Dendritic cell treated with granulocyte-macrophage colony-stimulating factor and Interleukin-4, amounts not matched to agents 40 ng/mL and 50 ng/mL, for 4 days (primary cell): Measurements from ENCODE around the gene FHL5.
"Not testable (repeated sequence)": the region's sequence is repeated elsewhere in the genome, so short reads cannot be mapped to it uniquely, and the experiment has no call there.

Source experiments
- H3K27ac Mint-ChIP-seq: one replicate; pipeline ENCODE4 v1.8.0; 2022; ENCODE audit warnings: mild to moderate bottlenecking, mixed read lengths
- H3K27me3 Mint-ChIP-seq: one replicate; pipeline ENCODE4 v1.8.0; 2022; ENCODE audit warnings: mild to moderate bottlenecking, mixed read lengths
- H3K36me3 Mint-ChIP-seq: one replicate; pipeline ENCODE4 v1.8.0; 2022; ENCODE audit warnings: low read depth, mixed read lengths
- H3K4me1 Mint-ChIP-seq: one replicate; pipeline ENCODE4 v1.8.0; 2022; ENCODE audit warnings: low read depth, mixed read lengths
- H3K4me3 Mint-ChIP-seq: one replicate; pipeline ENCODE4 v1.8.0; 2022; ENCODE audit warnings: mild to moderate bottlenecking, moderate library complexity, mixed read lengths
- H3K9me3 Mint-ChIP-seq: one replicate; pipeline ENCODE4 v1.8.0; 2022; ENCODE audit warnings: mixed read lengths
- intact Hi-C: fragments of 100-400 bp; cut with micrococcal nuclease; formaldehyde crosslinking; loops from one replicate; pipeline ENCODE4 v1.15.0; 2022

The FHL5 gene

DNA sequence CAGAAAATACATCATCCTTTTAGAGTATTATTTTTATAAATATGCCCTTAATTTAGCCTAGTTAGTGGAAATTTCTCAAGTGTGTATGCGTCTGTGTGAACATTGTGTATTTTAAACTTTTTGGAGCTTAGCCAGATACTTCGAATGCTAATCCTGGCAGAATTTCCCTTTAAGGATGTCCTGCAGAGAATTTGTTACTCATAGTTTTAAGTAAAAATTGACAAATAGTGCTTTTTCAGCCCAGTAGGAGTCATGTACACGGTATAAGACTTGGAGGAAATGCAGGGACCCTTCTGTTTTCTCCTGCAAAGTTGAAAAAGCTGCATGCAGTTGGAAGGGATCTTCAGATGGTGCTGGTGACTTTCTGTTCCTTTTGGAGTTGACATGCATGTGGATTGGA, at the start of gene FHL5:
TSS of gene FHL5 (plus strand) at position 243 of the 400 bp plus-strand sequence. CDS start 40,486 bp downstream, outside the sequence.
- Mint-ChIP-seq H3K4me3 (no peak within 1 kb of the TSS), H3K9me3 (no peaks in the 10 kb centered on the region), H3K27me3 (peaks cover 8% of the 10 kb centered on the region), H3K36me3 (no peaks in the 10 kb centered on the region), H3K4me1 (no peaks in the 10 kb centered on the region), H3K27ac (no peak within 1 kb of the TSS)
- intact Hi-C loops: no loop called here

DNA sequence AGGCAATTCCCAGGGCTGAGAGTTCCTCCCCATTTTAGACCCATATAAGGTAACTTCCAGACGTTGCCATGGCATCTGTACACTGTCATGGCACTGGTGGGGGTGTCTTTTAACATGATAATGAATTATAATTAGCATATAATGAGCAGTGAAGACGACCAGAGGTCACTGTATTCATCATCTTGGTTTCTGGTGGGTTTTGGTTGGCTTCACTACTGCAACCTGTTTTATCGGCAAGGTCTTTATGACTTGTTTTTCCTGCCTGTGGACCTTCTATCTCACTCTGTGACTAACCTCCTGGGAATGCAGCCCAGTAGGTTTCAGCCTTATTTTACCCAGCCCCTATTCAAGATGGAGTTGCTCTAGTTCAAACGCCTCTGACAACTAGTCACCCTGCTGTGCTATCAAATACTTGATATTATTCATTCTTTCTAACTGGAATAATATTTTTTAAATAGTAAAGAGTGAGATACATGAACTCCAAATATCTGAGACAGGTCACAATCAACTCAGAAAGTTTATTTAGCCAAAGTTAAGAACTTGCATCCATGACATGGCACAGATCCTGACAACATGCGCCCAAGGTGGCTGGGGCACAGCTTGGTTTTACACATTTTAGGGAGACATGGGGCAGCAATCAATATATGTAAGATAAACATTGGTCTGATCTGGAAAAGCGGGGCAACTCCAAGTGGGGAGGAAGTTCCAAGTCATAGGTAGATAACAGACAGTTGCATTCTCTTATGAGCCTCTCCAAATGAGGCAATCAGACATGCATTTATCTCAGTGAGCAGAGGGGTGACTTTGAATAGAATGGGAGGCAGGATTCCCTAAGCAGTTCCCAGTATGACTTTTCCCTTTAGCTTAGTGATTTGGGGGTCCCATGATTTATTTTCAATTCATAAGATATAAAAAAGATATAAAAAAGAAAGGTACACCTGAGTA, 42.5 kb upstream of the FHL5 start:
- Mint-ChIP-seq H3K27ac (no peak overlapping the region), H3K27me3 (no peaks in the 10 kb centered on the region), H3K4me1 (peaks cover 18% of the 10 kb centered on the region), H3K36me3 (peaks cover 12% of the 10 kb centered on the region), H3K9me3 (no peaks in the 10 kb centered on the region), H3K4me3 (peak overlapping the region; percentile 100)
- intact Hi-C loops: loop anchor here (1.0 to 5.0 kb wide), 3 partner anchors 377 to 943 kb away; partner anchors contain the start of genes MANEA, MMS22L and NDUFAF4

DNA sequence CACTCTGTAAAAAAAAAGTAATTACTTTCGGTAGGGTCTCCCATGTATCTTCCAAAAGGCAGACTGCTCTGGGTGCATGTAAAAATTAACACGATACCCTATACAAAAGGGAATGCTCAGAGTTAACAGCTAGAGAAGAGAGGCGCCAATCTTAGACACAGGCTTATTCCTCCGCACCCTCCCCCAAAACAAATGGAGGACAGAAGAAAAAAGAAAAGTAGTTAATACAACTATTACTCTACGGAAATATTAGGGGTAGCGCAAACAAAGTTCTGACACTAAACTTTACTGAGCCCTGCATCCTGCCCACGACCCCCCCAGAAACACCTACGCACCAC, 41.7 kb upstream of the FHL5 start:
- Mint-ChIP-seq H3K27me3 (no peaks in the 10 kb centered on the region), H3K4me3 (peak overlapping the region; percentile 100), H3K4me1 (peaks cover 18% of the 10 kb centered on the region)

DNA sequence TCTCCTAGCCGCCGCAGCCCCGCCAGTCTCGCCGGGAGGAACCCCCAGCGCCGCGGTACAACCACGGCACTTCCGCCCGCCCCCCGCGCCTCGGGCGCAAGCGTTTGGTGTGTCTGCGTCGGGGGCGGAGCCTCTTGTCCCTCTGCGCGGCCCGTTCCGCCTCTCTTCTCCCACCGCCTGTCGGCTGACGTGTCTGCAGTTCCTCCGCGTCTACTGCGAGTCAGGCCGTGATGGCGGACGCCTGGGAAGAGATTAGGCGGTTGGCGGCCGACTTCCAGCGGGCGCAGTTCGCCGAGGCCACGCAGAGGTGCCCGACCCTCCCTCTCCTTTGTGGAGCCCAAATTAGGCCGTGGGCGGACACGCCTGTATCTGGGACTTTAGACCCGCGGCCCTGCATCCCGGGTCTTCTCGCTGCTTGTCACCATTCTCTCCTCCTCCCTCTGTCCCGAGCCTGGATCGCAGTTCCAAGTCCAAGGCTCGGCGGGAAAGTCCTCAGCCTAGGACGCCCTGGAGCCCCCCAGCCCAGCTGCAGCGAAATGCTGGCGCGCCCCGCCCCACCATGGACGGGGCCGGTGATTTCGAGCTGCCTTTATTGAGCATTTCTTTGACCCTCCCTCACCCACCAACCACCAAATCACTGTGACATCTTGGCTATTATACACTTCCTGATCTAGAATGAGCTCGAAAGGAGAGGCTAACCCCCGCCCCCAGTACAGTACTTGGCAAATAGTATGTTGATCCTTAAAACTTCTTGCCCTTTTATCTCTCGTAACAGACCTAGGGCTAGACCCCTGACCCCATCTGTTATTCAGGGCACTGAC, 41.1 kb upstream of the FHL5 start, which contains the start of gene UFL1:
TSS of gene UFL1 (plus strand) at position 163 of the 821 bp plus-strand sequence. CDS start at position 231, 68 bp downstream.
- Mint-ChIP-seq H3K4me1 (peaks cover 18% of the 10 kb centered on the region), H3K27ac (peak within 1 kb of the TSS; percentile 100)

More for the DNA sequence above, 41.7 kb upstream of the FHL5 start:
- peaks cover 21% of the 10 kb centered on the region for H3K36me3 Mint-ChIP-seq
- intact Hi-C loops: loop anchor here (1.0 to 5.0 kb wide), 3 partner anchors 376 to 944 kb away; partner anchors contain the start of genes MANEA, MMS22L and NDUFAF4
- H3K9me3 Mint-ChIP-seq: no peaks in the 10 kb centered on the region
- peak overlapping the region; percentile 100 for H3K27ac Mint-ChIP-seq

GRCh38 chr6:96522465-96523009, 40.4 kb upstream of the FHL5 start:
- peaks cover 31% of the 10 kb centered on the region for H3K36me3 Mint-ChIP-seq
- peak overlapping the region; percentile 100 for H3K27ac Mint-ChIP-seq
- H3K4me1 Mint-ChIP-seq: peaks cover 18% of the 10 kb centered on the region
- intact Hi-C loops: loop anchor here (5.0 kb wide), 2 partner anchors 760 to 945 kb away; partner anchors contain the start of genes MANEA and MMS22L
- H3K27me3 Mint-ChIP-seq: no peaks in the 10 kb centered on the region
- H3K9me3 Mint-ChIP-seq: no peaks in the 10 kb centered on the region
- peak overlapping the region; percentile 100 for H3K4me3 Mint-ChIP-seq

More for the DNA sequence above, 41.1 kb upstream of the FHL5 start, which contains the start of gene UFL1:
- Mint-ChIP-seq H3K36me3 (peaks cover 26% of the 10 kb centered on the region), H3K27me3 (no peaks in the 10 kb centered on the region), H3K9me3 (no peaks in the 10 kb centered on the region), H3K4me3 (peak within 1 kb of the TSS; percentile 100)
- intact Hi-C loops: loop anchor here (1.0 to 5.0 kb wide), 3 partner anchors 375 to 945 kb away; partner anchors contain the start of genes MANEA, MMS22L and NDUFAF4

GRCh38 chr6:96528193-96528592, 34.7 kb upstream of the FHL5 start:
- H3K36me3 Mint-ChIP-seq: peaks cover 70% of the 10 kb centered on the region
- intact Hi-C loops: no loop called here

DNA sequence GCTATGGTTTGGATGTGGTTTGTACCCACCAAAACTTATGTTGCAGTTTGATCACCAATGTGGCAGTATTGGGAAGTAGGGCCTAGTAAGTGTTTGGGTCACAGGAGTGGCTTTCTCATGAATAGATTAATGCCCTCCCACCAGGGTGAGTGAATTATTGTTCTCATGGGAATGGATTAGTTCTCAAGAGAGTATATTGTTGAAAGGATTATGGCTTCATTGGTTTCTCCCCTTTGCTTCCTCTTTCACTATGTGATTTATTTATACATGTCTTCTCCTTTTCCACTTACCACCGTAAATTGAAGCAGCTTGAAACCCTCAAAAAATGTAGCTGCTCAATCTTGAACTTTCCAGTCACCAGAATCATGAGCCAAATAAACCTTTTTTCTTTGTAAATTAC, 30.5 kb upstream of the FHL5 start:
- Mint-ChIP-seq H3K36me3 (peaks cover 62% of the 10 kb centered on the region), H3K4me1 (peaks cover 16% of the 10 kb centered on the region), H3K27ac (peak overlapping the region; percentile 25), H3K4me3 (no peak overlapping the region), H3K9me3 (no peaks in the 10 kb centered on the region), H3K27me3 (no peaks in the 10 kb centered on the region)
- intact Hi-C loops: no loop called here

More at GRCh38 chr6:96528193-96528592, 34.7 kb upstream of the FHL5 start:
- H3K9me3 Mint-ChIP-seq: no peaks in the 10 kb centered on the region
- peaks cover 17% of the 10 kb centered on the region for H3K4me1 Mint-ChIP-seq
- H3K27ac Mint-ChIP-seq: no peak overlapping the region
- no peaks in the 10 kb centered on the region for H3K27me3 Mint-ChIP-seq
- no peak overlapping the region for H3K4me3 Mint-ChIP-seq

DNA sequence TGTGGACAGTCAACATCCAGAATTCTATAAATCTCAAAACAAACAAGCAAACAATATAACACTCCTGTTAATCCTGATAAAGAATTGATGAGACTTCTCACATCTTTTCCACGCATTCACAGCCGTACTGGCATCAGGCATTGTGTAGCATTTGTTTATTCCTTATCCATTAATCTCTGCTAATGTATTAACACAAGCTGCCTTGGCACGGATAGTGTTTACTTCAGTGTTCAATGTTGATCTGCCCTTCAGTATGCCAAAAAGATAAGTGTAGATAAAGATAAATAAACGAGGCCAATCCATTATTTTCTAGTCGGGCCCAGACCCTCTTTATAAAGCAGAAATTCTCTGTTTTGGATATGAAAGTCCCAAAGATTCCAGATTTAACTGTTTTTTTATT, 25.2 kb upstream of the FHL5 start:
- intact Hi-C loops: no loop called here
- Mint-ChIP-seq H3K27ac (no peak overlapping the region), H3K4me1 (peaks cover under 1% of the 10 kb centered on the region), H3K4me3 (no peak overlapping the region), H3K27me3 (no peaks in the 10 kb centered on the region), H3K36me3 (peaks cover 57% of the 10 kb centered on the region), H3K9me3 (no peaks in the 10 kb centered on the region)

DNA sequence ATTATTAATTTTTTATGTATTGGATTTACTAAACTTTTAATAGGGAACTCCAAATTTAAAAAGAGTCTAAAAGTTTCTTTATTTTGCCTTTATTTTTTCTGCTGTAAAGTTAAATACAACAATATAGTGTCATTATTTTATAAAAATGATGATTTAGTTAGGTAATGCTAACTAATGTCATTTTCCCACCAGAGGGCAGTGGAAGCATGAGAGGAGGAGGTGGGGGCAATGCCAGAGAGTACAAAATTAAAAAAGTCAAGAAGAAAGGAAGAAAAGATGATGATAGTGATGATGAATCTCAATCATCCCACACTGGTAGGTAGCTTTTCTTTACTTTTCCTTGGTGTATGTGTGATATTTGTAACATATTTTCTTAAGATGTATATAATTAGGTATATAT, 20.2 kb upstream of the FHL5 start:
- H3K36me3 Mint-ChIP-seq: peaks cover 72% of the 10 kb centered on the region
- no peaks in the 10 kb centered on the region for H3K4me1 Mint-ChIP-seq
- H3K4me3 Mint-ChIP-seq: no peak overlapping the region

DNA sequence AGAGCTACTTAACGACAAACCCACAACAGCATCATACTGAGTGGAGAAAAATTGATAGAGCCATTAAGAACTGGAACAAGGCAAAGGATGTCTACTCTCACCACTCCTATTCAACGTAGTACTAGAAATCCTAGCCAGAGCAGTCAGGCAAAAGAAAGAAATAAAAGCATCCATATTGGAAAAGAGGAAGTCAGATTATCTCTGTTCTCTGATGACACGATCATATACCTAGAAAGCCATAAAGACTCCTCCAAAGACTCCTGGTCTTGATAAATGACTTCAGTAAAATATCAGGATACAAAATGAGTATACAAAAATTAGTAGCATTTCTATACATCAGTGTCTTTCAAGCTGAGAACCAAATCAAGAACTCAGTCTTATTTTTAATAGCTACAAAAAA, 17.0 kb upstream of the FHL5 start:
- Mint-ChIP-seq H3K27me3 (no peaks in the 10 kb centered on the region), H3K4me3 (no peak overlapping the region), H3K4me1 (no peaks in the 10 kb centered on the region), H3K27ac (no peak overlapping the region), H3K36me3 (peaks cover 69% of the 10 kb centered on the region), H3K9me3 (no peaks in the 10 kb centered on the region)
- intact Hi-C loops: no loop called here

More for the DNA sequence above, 20.2 kb upstream of the FHL5 start:
- H3K27me3 Mint-ChIP-seq: no peaks in the 10 kb centered on the region
- no peak overlapping the region for H3K27ac Mint-ChIP-seq
- H3K9me3 Mint-ChIP-seq: no peaks in the 10 kb centered on the region
- intact Hi-C loops: loop anchor here (5.0 kb wide), 1 partner anchor 515 kb away; no protein-coding TSS in a partner anchor

GRCh38 chr6:96547654-96548053, 15.3 kb upstream of the FHL5 start:
- peaks cover 77% of the 10 kb centered on the region for H3K36me3 Mint-ChIP-seq
- no peaks in the 10 kb centered on the region for H3K9me3 Mint-ChIP-seq
- intact Hi-C loops: no loop called here
- H3K4me3 Mint-ChIP-seq: no peak overlapping the region
- H3K27me3 Mint-ChIP-seq: no peaks in the 10 kb centered on the region
- H3K27ac Mint-ChIP-seq: no peak overlapping the region
- H3K4me1 Mint-ChIP-seq: no peaks in the 10 kb centered on the region

- H3K4me3 Mint-ChIP-seq: no peak overlapping the region
- H3K27me3 Mint-ChIP-seq: no peaks in the 10 kb centered on the region
- H3K4me1 Mint-ChIP-seq: no peaks in the 10 kb centered on the region
- peaks cover 55% of the 10 kb centered on the region for H3K36me3 Mint-ChIP-seq
- no peak overlapping the region for H3K27ac Mint-ChIP-seq
- H3K9me3 Mint-ChIP-seq: no peaks in the 10 kb centered on the region
- intact Hi-C loops: no loop called here
Observed at GRCh38 chr6:96554558-96554957, 8.4 kb upstream of the FHL5 start.

DNA sequence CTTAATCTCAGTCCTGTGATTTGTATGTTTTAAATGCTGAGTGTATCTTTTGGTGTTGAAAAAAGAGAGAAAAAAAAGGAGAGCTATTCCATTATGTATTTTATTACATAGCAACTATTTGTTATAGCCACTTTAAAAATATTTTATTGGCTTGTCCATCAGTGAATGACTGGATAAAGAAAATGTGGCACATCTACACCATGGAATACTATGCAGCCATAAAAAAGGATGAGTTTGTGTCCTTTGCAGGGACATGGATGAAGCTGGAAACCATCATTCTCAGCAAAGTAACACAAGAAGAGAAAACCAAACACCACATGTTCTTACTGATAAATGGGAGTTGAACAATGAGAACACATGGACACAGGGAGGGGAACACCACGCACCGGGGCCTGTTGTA, 3.2 kb upstream of the FHL5 start:
- H3K27me3 Mint-ChIP-seq, H3K9me3 Mint-ChIP-seq, H3K4me3 Mint-ChIP-seq, H3K27ac Mint-ChIP-seq, H3K4me1 Mint-ChIP-seq, intact Hi-C loops: not testable (repeated sequence)
- peaks cover 14% of the 10 kb centered on the region for H3K36me3 Mint-ChIP-seq
